ENCODE measurements around the gene NADSYN1. TPM values are rescaled to one million over a fixed set of nuclear protein-coding genes. Genes with fewer than 3 reads are reported as not detected.

NADSYN1 gene
- total RNA-seq, 4 donors from 2014 or later: 44.0 to 79.1 (median 57.3) TPM

GRCh38 chr11:71447791-71448256 lies 5.2 kb upstream of the NADSYN1 start:
- no peak for TF ChIP-seq CTCF (IDR thresholded peaks at IDR 0.05; ENCODE audit: low read depth)

- no peak for TF ChIP-seq CTCF (IDR thresholded peaks at IDR 0.05; ENCODE audit: low read depth)
Observed at GRCh38 chr11:71448257-71449171, 4.5 kb upstream of the NADSYN1 start, which contains the start of gene DHCR7. TSS of gene DHCR7 (minus strand) at chr11:71448393. CDS start at chr11:71444952, 3,441 bp downstream.

- TF ChIP-seq CTCF (IDR thresholded peaks at IDR 0.05; ENCODE audit: low read depth): no peak
Observed at GRCh38 chr11:71449596-71449995, 3.4 kb upstream of the NADSYN1 start.

GRCh38 chr11:71450507-71450906 lies 2.5 kb upstream of the NADSYN1 start:
- TF ChIP-seq CTCF (IDR thresholded peaks at IDR 0.05; ENCODE audit: low read depth): no peak

GRCh38 chr11:71450939-71451338 lies 2.1 kb upstream of the NADSYN1 start:
- TF ChIP-seq CTCF (IDR thresholded peaks at IDR 0.05; ENCODE audit: low read depth): no peak

GRCh38 chr11:71451596-71452198 lies 1.3 kb upstream of the NADSYN1 start:
- no peak for TF ChIP-seq CTCF (IDR thresholded peaks at IDR 0.05; ENCODE audit: low read depth)
